IMR-90 (cell line): Measurements from ENCODE around the gene PRKAG2.

ENCODE experiments used
- CTCF ChIP-seq: conservative IDR thresholded peaks from 2 replicates; pipeline ENCODE4 v1.5.1; 2012; ENCODE audit warnings: mild to moderate bottlenecking, low read depth, low read length, improper control_type of control experiment
- FOS ChIP-seq: fragments of 150-350 bp; IDR thresholded peaks from 2 replicates; pipeline ENCODE4 v1.6.1; 2016; ENCODE audit warnings: low read depth, low read length

GRCh38 chr7:151896086-151896485, 19.2 kb upstream of the PRKAG2 start:
- TF ChIP-seq CTCF (no peak), FOS (no peak)
